Activated T-helper 17 cell treated with anti-CD3 and anti-CD28 coated beads, Interleukin-2, amount 50 U/mL, for 72 hours (primary cell): ENCODE measurements around the gene CLDN6. TPM values are rescaled to one million over a fixed set of nuclear protein-coding genes. Genes with fewer than 3 reads are reported as not detected.
A peak's percentile ranks its signal among the peaks of the same experiment; 100 is the strongest.

ENCODE experiments used
- ATAC-seq: fragments of 150-1000 bp; cut with Tn5 transposase; replicated peaks from 2 replicates; pipeline ENCODE4 v1.10.0; 2021; ENCODE audit warnings: mild to moderate bottlenecking, moderate library complexity
- H3K27ac Mint-ChIP-seq: one replicate; pipeline ENCODE4 v1.8.0; 2022; ENCODE audit warnings: mixed read lengths
- H3K27me3 Mint-ChIP-seq: one replicate; pipeline ENCODE4 v1.8.0; 2022; ENCODE audit warnings: mixed read lengths
- H3K36me3 Mint-ChIP-seq: one replicate; pipeline ENCODE4 v1.8.0; 2022; ENCODE audit warnings: low read depth, mild to moderate bottlenecking, mixed read lengths
- H3K4me1 Mint-ChIP-seq: one replicate; pipeline ENCODE4 v1.8.0; 2022; ENCODE audit warnings: mixed read lengths
- H3K4me3 Mint-ChIP-seq: one replicate; pipeline ENCODE4 v1.8.0; 2022; ENCODE audit warnings: mild to moderate bottlenecking, mixed read lengths
- H3K9me3 Mint-ChIP-seq: one replicate; pipeline ENCODE4 v1.8.0; 2022; ENCODE audit warnings: mixed read lengths
- total RNA-seq, 2 donors: library from RNA; stranded (reverse); gene quantifications; one replicate each; pipeline ENCODE4 v1.2.3, GENCODE V29; 2022

The CLDN6 gene
- total RNA-seq, 2 donors from 2014 or later = not detected

DNA sequence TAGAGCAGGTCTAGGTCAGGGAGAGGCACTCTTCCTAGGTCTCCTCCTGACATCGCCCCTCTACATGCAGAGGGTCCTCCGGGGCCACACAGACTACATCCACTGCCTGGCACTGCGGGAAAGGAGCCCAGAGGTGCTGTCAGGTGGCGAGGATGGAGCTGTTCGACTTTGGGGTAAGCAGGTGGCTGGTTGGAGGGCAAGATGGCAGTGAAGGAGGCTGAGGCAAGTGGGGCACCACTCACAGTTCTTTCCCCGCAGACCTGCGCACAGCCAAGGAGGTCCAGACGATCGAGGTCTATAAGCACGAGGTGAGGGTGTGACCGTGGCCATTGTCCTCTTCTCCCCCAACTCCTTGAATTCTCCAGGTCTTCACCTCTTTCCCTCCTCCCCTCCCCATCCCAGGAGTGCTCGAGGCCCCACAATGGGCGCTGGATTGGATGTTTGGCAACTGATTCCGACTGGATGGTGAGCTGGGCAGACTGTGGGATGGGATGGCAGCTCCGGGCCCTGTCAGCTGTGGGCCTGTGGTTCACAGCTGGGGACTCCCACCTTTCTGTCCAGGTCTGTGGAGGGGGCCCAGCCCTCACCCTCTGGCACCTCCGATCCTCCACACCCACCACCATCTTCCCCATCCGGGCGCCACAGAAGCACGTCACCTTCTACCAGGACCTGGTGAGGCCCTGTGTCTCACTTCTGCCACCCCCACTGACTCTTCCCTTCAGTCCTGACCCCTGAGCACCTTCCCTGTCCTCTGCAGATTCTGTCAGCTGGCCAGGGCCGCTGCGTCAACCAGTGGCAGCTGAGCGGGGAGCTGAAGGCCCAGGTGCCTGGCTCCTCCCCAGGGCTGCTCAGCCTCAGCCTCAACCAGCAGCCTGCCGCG lies 8.9 kb upstream of the CLDN6 start:
- Mint-ChIP-seq H3K27me3 (peaks cover 5% of the 10 kb centered on the region), H3K4me3 (peak overlapping the region; percentile 82), H3K9me3 (no peaks in the 10 kb centered on the region), H3K27ac (no peak overlapping the region), H3K36me3 (peaks cover 78% of the 10 kb centered on the region), H3K4me1 (peaks cover 22% of the 10 kb centered on the region)
- no peak for ATAC-seq

- peaks cover 5% of the 10 kb centered on the region for H3K27me3 Mint-ChIP-seq
- no peak for ATAC-seq
- peaks cover 86% of the 10 kb centered on the region for H3K36me3 Mint-ChIP-seq
- peaks cover 29% of the 10 kb centered on the region for H3K4me1 Mint-ChIP-seq
- H3K9me3 Mint-ChIP-seq = no peaks in the 10 kb centered on the region
- H3K4me3 Mint-ChIP-seq = peak overlapping the region; percentile 82
- no peak overlapping the region for H3K27ac Mint-ChIP-seq
These were observed 8.0 kb upstream of the CLDN6 start for GRCh38 chr16:3026003-3026378.

DNA sequence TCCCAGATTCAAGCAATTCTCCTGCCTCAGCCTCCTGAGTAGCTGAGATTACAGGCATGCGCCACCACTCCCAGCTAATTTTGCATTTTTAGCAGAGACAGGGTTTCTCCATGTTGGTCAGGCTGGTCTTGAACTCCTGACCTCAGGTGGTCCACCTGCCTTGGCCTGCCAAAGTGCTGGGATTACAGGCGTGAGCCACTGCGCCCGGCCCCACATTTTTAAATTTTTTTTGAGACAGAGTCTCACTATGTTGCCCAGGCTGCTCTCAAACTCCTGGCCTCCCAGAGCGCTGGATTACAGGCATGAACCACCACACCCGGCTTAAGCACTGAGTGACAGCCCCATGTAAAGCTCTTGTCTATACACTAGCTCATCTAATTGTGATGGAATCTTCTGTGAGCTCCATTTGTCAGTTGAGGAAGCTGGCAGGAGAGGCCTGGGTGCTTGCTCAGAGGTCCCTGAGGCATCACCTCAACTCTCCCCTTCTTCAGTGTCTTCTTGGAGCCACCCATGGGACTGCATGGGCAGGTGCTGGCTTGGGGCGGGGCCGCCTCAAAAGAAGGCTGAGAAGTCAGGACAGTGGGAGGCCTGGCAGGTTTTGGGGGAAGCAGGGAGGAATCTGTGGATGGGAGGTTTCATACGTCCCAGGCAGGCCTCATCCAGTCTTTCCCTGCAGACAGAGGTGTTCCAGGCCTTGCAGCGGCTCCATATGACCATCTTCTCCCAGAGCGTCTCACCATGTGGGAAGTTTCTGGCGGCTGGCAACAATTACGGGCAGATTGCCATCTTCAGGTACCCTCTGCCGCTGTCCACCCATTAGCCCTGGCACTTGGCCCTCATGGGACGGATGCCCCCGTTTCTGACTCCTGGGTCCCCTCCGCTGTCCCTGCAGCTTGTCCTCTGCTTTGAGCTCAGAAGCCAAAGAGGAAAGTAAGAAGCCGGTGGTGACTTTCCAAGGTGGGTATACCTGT lies 7.3 kb upstream of the CLDN6 start:
- Mint-ChIP-seq H3K36me3 (peaks cover 86% of the 10 kb centered on the region), H3K27ac (no peak overlapping the region), H3K4me1 (peaks cover 29% of the 10 kb centered on the region), H3K27me3 (peaks cover 5% of the 10 kb centered on the region), H3K4me3 (peak overlapping the region; percentile 82), H3K9me3 (no peaks in the 10 kb centered on the region)
- no peak for ATAC-seq

DNA sequence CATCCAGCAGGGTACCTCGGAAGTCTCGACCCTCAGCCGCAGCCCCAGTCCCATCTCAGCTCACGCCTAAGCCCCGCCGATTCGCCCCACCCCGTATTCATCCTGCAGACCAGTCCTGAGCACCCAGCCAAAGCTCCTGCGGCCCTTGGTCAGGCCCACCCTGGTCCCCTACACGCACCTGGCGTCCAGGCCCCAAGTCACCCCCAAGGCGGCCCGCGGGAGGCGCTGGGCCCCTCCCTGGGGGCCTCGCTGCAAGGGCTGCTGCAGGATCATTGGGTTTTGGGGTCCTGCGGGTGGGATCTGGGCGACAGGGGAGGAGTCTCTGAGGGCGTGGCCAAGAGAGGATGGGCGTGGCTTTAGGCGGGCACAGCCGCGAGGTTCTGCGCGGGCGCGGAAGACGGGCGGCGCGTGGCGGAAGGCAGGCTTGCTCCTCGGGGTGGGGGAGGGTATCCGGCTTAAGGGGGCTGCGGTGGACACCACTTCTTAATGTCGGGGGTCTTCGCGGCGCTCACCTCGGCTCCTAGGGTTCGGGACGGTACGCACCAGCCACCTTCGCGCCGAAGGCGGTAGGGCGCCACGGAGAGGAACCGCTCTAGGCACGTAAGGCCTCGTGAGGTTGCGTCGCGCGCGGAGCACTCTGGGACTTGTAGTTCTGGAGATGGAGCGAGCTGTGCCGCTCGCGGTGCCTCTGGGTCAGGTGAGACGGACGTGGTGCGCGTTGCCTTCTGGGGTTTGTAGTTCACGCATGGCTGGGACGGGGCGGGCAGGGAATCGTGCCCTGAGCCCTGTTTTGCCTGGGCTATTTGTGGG lies 5.9 kb upstream of the CLDN6 start, which contains the start of the genes HCFC1R1 and THOC6:
Gene HCFC1R1 (minus strand): TSS at position 274 of the 810 bp plus-strand sequence. CDS start 1 bp downstream, at position 273.
Gene THOC6 (plus strand): TSS at position 367 of the 810 bp plus-strand sequence. CDS start 292 bp downstream, at position 659.
- H3K4me3 Mint-ChIP-seq = peak within 1 kb of the TSS; percentile 82
- peak; percentile 78 for ATAC-seq
- peak within 1 kb of the TSS; percentile 90 for H3K27ac Mint-ChIP-seq
- no peaks in the 10 kb centered on the region for H3K27me3 Mint-ChIP-seq
- H3K36me3 Mint-ChIP-seq = peaks cover 71% of the 10 kb centered on the region
- H3K4me1 Mint-ChIP-seq = peaks cover 23% of the 10 kb centered on the region
- no peaks in the 10 kb centered on the region for H3K9me3 Mint-ChIP-seq

DNA sequence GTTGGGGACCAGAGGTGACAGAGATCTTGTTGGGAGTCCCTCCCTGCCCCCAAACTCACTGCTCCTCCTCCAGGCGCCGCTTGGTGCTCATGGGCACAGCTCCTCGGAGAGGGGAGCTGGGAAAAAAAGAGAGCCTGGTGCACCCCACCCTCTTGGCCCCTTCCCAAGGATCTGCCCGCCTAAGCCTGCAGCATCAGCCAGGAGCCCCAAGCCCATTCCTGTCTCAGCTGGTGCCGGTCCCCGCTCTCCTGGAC lies 5.4 kb upstream of the CLDN6 start:
- Mint-ChIP-seq H3K9me3 (no peaks in the 10 kb centered on the region), H3K27me3 (no peaks in the 10 kb centered on the region), H3K36me3 (peaks cover 66% of the 10 kb centered on the region), H3K4me3 (peak overlapping the region; percentile 82), H3K27ac (peak overlapping the region; percentile 90), H3K4me1 (peaks cover 23% of the 10 kb centered on the region)
- no peak for ATAC-seq

DNA sequence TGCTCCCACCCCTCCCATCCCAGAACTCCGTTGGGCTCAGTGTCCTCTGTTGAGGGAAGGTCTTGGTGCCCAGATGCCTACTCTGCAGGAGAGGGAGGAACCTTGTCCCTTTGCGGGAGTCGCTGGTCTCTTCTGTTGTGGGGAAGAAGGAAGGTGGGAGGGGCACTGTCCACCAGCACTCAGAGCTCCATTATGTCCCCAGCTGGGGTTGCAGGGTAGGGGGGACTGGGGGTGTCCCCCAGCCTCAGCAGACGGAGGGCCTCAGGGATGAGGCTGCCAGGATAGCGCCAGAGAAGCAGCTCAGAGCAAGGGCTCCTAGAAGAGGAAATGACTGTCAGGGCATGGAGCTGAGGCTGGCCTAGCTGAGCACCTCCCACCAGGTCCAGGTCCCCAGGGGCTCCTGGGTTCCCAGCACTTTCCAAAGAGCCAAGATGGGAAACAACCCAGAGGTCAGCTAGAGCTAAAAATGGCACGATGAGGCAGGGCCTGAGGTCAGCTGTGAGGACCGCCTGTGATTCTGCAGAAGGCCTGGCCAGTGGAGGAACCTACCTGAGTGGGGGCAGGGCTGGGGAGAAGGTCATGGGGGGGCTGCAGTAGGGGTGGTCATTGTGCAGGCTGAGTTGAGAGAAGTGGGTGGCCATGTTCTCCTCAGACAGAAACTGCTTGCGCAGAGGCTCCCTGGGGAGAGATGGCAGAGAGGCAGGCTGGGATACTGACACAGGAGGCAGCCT lies 4.9 kb upstream of the CLDN6 start:
- peaks cover 61% of the 10 kb centered on the region for H3K36me3 Mint-ChIP-seq
- no peaks in the 10 kb centered on the region for H3K27me3 Mint-ChIP-seq
- H3K27ac Mint-ChIP-seq = peak overlapping the region; percentile 90
- peak overlapping the region; percentile 82 for H3K4me3 Mint-ChIP-seq
- H3K4me1 Mint-ChIP-seq = peaks cover 23% of the 10 kb centered on the region
- no peak for ATAC-seq
- H3K9me3 Mint-ChIP-seq = no peaks in the 10 kb centered on the region

DNA sequence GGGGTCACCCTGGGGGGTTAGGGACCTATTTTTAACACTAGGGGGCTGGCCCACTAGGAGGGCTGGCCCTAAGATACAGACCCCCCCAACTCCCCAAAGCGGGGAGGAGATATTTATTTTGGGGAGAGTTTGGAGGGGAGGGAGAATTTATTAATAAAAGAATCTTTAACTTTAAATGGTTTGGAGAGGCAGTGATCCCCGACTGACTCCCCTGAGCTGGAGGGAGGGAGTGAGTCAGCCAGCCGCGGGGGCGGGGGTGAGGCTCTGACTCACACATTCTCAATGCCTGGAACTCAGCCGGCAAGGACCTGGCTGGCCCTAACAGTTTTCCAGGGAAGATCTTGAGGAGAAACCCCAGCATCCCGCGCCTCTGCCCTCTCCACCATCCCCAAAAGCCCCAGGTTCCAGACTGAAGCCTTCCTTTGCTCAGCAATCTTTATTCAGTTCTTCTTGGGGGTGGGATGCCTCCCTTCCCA lies 4.3 kb upstream of the CLDN6 start:
- peak; percentile 51 for ATAC-seq
- Mint-ChIP-seq H3K9me3 (no peaks in the 10 kb centered on the region), H3K27me3 (no peaks in the 10 kb centered on the region), H3K4me3 (peak overlapping the region; percentile 82), H3K36me3 (peaks cover 55% of the 10 kb centered on the region), H3K27ac (peak overlapping the region; percentile 90), H3K4me1 (peaks cover 23% of the 10 kb centered on the region)

- ATAC-seq = peak; percentile 46
- Mint-ChIP-seq H3K4me1 (peaks cover 23% of the 10 kb centered on the region), H3K27ac (peak overlapping the region; percentile 90), H3K4me3 (peak overlapping the region; percentile 82), H3K9me3 (no peaks in the 10 kb centered on the region), H3K36me3 (peaks cover 49% of the 10 kb centered on the region), H3K27me3 (no peaks in the 10 kb centered on the region)
These were observed 3.6 kb upstream of the CLDN6 start for GRCh38 chr16:3021449-3022207.

GRCh38 chr16:3020604-3021448 lies 2.8 kb upstream of the CLDN6 start:
- H3K27ac Mint-ChIP-seq = peak overlapping the region; percentile 90
- peaks cover 41% of the 10 kb centered on the region for H3K36me3 Mint-ChIP-seq
- H3K4me1 Mint-ChIP-seq = peaks cover 23% of the 10 kb centered on the region
- ATAC-seq = peak; percentile 5
- H3K27me3 Mint-ChIP-seq = no peaks in the 10 kb centered on the region
- peak overlapping the region; percentile 82 for H3K4me3 Mint-ChIP-seq
- no peaks in the 10 kb centered on the region for H3K9me3 Mint-ChIP-seq

GRCh38 chr16:3020247-3020603 lies 2.2 kb upstream of the CLDN6 start, which contains the start of gene TNFRSF12A:
TSS of gene TNFRSF12A (plus strand) at chr16:3020368. CDS start at chr16:3020398, 30 bp downstream.
- Mint-ChIP-seq H3K4me3 (peak within 1 kb of the TSS; percentile 82), H3K36me3 (peaks cover 35% of the 10 kb centered on the region), H3K9me3 (no peaks in the 10 kb centered on the region), H3K4me1 (peaks cover 23% of the 10 kb centered on the region), H3K27me3 (no peaks in the 10 kb centered on the region), H3K27ac (peak within 1 kb of the TSS; percentile 90)
- peak; percentile 28 for ATAC-seq

- no peak for ATAC-seq
- Mint-ChIP-seq H3K9me3 (no peaks in the 10 kb centered on the region), H3K4me3 (peak overlapping the region; percentile 82), H3K36me3 (peaks cover 31% of the 10 kb centered on the region), H3K4me1 (peaks cover 23% of the 10 kb centered on the region), H3K27ac (peak overlapping the region; percentile 62), H3K27me3 (no peaks in the 10 kb centered on the region)
These were observed 1.7 kb upstream of the CLDN6 start for GRCh38 chr16:3019594-3020246.

DNA sequence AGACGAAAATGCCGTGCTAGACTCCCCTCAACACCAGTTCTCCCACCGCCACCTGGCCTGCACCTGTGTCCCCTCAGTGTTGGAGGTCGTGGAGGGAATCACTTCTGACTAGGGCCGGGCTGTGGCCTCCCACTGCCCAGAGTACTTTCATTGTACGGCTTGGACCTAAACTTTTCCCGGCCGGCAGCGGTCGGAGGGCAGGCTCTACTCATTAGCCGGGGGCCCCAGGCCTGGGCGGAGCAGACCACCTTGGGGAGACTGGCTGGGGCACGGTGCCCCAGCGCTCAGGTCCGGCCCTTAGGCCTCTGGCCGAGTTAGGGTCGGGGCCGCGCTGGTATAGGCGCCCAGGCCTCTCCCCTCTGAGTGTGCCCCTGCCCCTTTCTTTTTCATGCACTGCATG lies 639 bp downstream of the CLDN6 start:
- ATAC-seq = no peak
- Mint-ChIP-seq H3K4me3 (no peak overlapping the region), H3K4me1 (peaks cover 12% of the 10 kb centered on the region), H3K27ac (no peak overlapping the region), H3K36me3 (peaks cover 12% of the 10 kb centered on the region), H3K27me3 (peaks cover 3% of the 10 kb centered on the region), H3K9me3 (no peaks in the 10 kb centered on the region)
